Brain microvascular endothelial cell (primary cell): Measurements from ENCODE around the gene DENND1A.

Experiments
- DNase-seq: peaks from one replicate; pipeline ENCODE4 v3.0.0-alpha.2; 2020
- H3K27ac ChIP-seq: fragments of 250-450 bp; sonication (Bioruptor Pico); 2 replicates; pipeline ENCODE4 v1.5.1; 2020; ENCODE audit warnings: mild to moderate bottlenecking, moderate library complexity
- H3K27me3 ChIP-seq: fragments of 250-450 bp; sonication (Bioruptor Pico); replicated peaks from 2 replicates; pipeline ENCODE4 v1.5.1; 2020; ENCODE audit warnings: mild to moderate bottlenecking
- H3K36me3 ChIP-seq: fragments of 250-450 bp; sonication (Bioruptor Pico); replicated peaks from 2 replicates; pipeline ENCODE4 v1.5.1; 2020; ENCODE audit warnings: mild to moderate bottlenecking
- H3K4me3 ChIP-seq: 2 replicates; pipeline ENCODE4 v1.5.1; 2011; ENCODE audit warnings: low read depth, mild to moderate bottlenecking, control low read depth, low read length, moderate library complexity
- in situ Hi-C: cut with HindIII; loops from 2 replicates; pipeline ENCODE4 v1.10.0; 2017; ENCODE audit warnings: low sequenced_read_pairs, low pct_ligation_motif_present
- TF ChIP-seq, protein P1 (sequence below): IDR thresholded peaks from 2 replicates; pipeline ENCODE4 v1.5.1; 2011; ENCODE audit warnings: low read depth, mild to moderate bottlenecking, moderate library complexity, low read length, control low read depth, inconsistent platforms; ENCODE audit errors: missing control alignments

Gene DENND1A

DNA sequence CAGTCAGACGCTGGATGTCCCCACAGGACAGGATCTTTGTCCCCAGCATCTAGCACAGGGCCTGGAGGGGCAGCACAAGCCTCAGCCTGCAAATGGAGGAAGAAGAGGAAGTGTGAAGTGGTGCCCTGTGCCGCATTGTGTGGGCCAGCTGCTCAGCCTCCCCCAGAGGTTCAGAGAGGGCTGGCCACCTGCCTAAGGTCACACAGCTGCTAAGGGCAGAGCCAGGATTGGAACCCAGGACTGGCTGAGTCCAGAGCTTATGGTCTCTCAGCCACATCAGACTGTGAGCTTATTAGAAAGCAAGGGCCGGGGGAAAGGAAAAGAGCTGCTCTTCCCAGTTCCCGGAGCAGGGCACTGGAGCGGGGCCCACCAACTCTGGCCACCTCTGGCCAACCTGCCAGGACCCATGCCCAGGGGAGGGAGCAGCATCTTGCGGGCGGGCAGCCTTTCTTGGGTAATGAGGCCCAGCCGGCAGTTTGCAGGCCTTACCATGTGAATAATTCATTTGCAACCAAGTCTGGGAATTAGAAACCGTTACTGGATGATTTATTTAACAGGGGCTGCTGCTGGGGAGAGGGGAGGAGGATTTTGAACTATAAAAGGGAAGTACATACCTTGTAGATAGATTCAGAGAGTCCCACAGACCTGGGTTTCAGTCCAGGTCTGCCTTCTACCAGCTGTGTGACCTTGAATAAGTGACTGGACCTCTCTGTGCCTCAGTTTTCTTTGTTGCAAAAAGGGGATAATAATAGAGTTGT lies 585.6 kb downstream of the DENND1A start:
- DNase-seq = no peak
- in situ Hi-C loops = loop anchor here (25.0 kb wide), 1 partner anchor 232 kb away; no protein-coding TSS in a partner anchor
- no peaks in the 10 kb centered on the region for H3K36me3 ChIP-seq
- H3K27ac ChIP-seq = no peak overlapping the region
- H3K4me3 ChIP-seq = no peak overlapping the region
- peaks cover 2% of the 10 kb centered on the region for H3K27me3 ChIP-seq
- TF ChIP-seq, protein P1, sequence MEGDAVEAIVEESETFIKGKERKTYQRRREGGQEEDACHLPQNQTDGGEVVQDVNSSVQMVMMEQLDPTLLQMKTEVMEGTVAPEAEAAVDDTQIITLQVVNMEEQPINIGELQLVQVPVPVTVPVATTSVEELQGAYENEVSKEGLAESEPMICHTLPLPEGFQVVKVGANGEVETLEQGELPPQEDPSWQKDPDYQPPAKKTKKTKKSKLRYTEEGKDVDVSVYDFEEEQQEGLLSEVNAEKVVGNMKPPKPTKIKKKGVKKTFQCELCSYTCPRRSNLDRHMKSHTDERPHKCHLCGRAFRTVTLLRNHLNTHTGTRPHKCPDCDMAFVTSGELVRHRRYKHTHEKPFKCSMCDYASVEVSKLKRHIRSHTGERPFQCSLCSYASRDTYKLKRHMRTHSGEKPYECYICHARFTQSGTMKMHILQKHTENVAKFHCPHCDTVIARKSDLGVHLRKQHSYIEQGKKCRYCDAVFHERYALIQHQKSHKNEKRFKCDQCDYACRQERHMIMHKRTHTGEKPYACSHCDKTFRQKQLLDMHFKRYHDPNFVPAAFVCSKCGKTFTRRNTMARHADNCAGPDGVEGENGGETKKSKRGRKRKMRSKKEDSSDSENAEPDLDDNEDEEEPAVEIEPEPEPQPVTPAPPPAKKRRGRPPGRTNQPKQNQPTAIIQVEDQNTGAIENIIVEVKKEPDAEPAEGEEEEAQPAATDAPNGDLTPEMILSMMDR = no peak

- Histone ChIP-seq H3K27me3 (no peaks in the 10 kb centered on the region), H3K4me3 (no peak overlapping the region), H3K36me3 (no peaks in the 10 kb centered on the region), H3K27ac (no peak overlapping the region)
- TF ChIP-seq, protein P1 = no peak
- in situ Hi-C loops = loop anchor here (25.0 kb wide), 1 partner anchor 231 kb away; no protein-coding TSS in a partner anchor
- DNase-seq = no peak
Measured at GRCh38 chr9:123343443-123344191, 586.3 kb downstream of the DENND1A start.

GRCh38 chr9:123342247-123342646 lies 587.7 kb downstream of the DENND1A start:
- DNase-seq = no peak
- TF ChIP-seq, protein P1 = no peak
- H3K36me3 ChIP-seq = no peaks in the 10 kb centered on the region
- H3K27ac ChIP-seq = no peak overlapping the region
- no peak overlapping the region for H3K4me3 ChIP-seq
- in situ Hi-C loops = loop anchor here (25.0 kb wide), 1 partner anchor 230 kb away; no protein-coding TSS in a partner anchor
- no peaks in the 10 kb centered on the region for H3K27me3 ChIP-seq

GRCh38 chr9:123341816-123342215 lies 588.1 kb downstream of the DENND1A start:
- H3K27ac ChIP-seq = no peak overlapping the region
- TF ChIP-seq, protein P1 = no peak
- H3K27me3 ChIP-seq = no peaks in the 10 kb centered on the region
- H3K36me3 ChIP-seq = no peaks in the 10 kb centered on the region
- DNase-seq = no peak
- in situ Hi-C loops = loop anchor here (25.0 kb wide), 1 partner anchor 230 kb away; no protein-coding TSS in a partner anchor
- no peak overlapping the region for H3K4me3 ChIP-seq

- Histone ChIP-seq H3K36me3 (no peaks in the 10 kb centered on the region), H3K27ac (peak overlapping the region; percentile 42), H3K27me3 (no peaks in the 10 kb centered on the region), H3K4me3 (no peak overlapping the region)
- in situ Hi-C loops = loop anchor here (25.0 kb wide), 1 partner anchor 228 kb away; no protein-coding TSS in a partner anchor
- TF ChIP-seq, protein P1 = no peak
- no peak for DNase-seq
Measured at GRCh38 chr9:123339666-123340510, 590.0 kb downstream of the DENND1A start.
